ENCODE results near the gene PRUNE2.

Gene PRUNE2

GRCh38 chr9:76562511-76562911, 343.4 kb downstream of the PRUNE2 start:
- no peaks in the 10 kb centered on the region for H3K27me3 ChIP-seq (ENCODE audit: control insufficient read depth, insufficient read depth, low read length, poor library complexity, severe bottlenecking)
- H3K27ac ChIP-seq (ENCODE audit: insufficient read depth, low read depth, low read length, poor library complexity, severe bottlenecking), result no peak overlapping the region
- H3K36me3 ChIP-seq (ENCODE audit: control insufficient read depth, insufficient read depth, low read length), result no peaks in the 10 kb centered on the region
- no peak overlapping the region for H3K4me3 ChIP-seq (ENCODE audit: insufficient read depth, low read depth, low read length)
- no peaks in the 10 kb centered on the region for H3K9me3 ChIP-seq (ENCODE audit: control insufficient read depth, low read length)
- H3K4me1 ChIP-seq (ENCODE audit: control insufficient read depth, insufficient read depth, low read length), result no peaks in the 10 kb centered on the region

DNA sequence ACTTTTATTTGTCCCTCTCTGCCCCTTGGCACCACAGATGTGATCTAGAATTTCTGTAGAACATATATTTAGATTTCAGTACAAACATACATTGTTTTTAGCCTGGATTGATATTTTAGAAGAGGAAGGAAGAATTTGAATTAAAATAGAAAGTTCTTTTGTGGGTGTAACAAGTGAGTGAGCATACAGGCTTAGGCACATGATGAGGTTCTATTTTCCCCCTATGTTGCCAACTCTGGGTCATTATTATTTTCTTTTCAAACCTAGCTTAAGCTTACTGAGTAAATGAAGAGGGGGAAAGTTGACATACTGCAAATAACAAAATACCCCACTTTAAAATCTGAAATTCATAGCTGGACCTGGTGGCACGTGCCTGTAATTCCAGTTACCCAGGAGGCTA, 344.0 kb downstream of the PRUNE2 start:
- Histone ChIP-seq H3K36me3 (ENCODE audit: control insufficient read depth, insufficient read depth, low read length) (no peaks in the 10 kb centered on the region), H3K4me3 (ENCODE audit: insufficient read depth, low read depth, low read length) (no peak overlapping the region), H3K27ac (ENCODE audit: insufficient read depth, low read depth, low read length, poor library complexity, severe bottlenecking) (no peak overlapping the region), H3K9me3 (ENCODE audit: control insufficient read depth, low read length) (no peaks in the 10 kb centered on the region), H3K4me1 (ENCODE audit: control insufficient read depth, insufficient read depth, low read length) (no peaks in the 10 kb centered on the region), H3K27me3 (ENCODE audit: control insufficient read depth, insufficient read depth, low read length, poor library complexity, severe bottlenecking) (no peaks in the 10 kb centered on the region)
- 89 to 93% methylated on average over 1 of the region's 1 CpG for WGBS, 2 experiments
